Fibroblast of upper back skin (primary cell): Measurements from ENCODE around the gene PWWP2B.

ENCODE experiments used
- DNase-seq: peaks from one replicate; pipeline ENCODE4 v3.0.0-alpha.2; 2013

The PWWP2B gene

GRCh38 chr10:132395704-132396493 lies 1.1 kb upstream of the PWWP2B start:
- no peak for DNase-seq

- DNase-seq: peak; percentile 37
Observed at GRCh38 chr10:132396494-132397035, 435 bp upstream of the PWWP2B start.

GRCh38 chr10:132397671-132398565 lies 918 bp downstream of the PWWP2B start:
- DNase-seq: peak; percentile 36

- DNase-seq: no peak
Observed at GRCh38 chr10:132398566-132398991, 1.6 kb downstream of the PWWP2B start.

- no peak for DNase-seq
Observed at GRCh38 chr10:132399117-132400035, 2.4 kb downstream of the PWWP2B start.

GRCh38 chr10:132400041-132400546 lies 3.1 kb downstream of the PWWP2B start:
- no peak for DNase-seq

GRCh38 chr10:132400547-132401151 lies 3.6 kb downstream of the PWWP2B start:
- DNase-seq: no peak

GRCh38 chr10:132401401-132402118 lies 4.6 kb downstream of the PWWP2B start:
- DNase-seq: no peak

- DNase-seq: no peak
Observed at GRCh38 chr10:132402781-132403241, 5.8 kb downstream of the PWWP2B start.

GRCh38 chr10:132403511-132404168 lies 6.6 kb downstream of the PWWP2B start:
- DNase-seq: no peak

GRCh38 chr10:132404169-132404880 lies 7.3 kb downstream of the PWWP2B start:
- DNase-seq: no peak

GRCh38 chr10:132404911-132405462 lies 8.0 kb downstream of the PWWP2B start:
- DNase-seq: no peak

GRCh38 chr10:132405463-132405991 lies 8.5 kb downstream of the PWWP2B start:
- DNase-seq: no peak

- no peak for DNase-seq
Observed at GRCh38 chr10:132406181-132406580, 9.2 kb downstream of the PWWP2B start.

GRCh38 chr10:132406750-132407149 lies 9.8 kb downstream of the PWWP2B start:
- no peak for DNase-seq

- DNase-seq: no peak
Observed at GRCh38 chr10:132407243-132407746, 10.3 kb downstream of the PWWP2B start.

- no peak for DNase-seq
Observed at GRCh38 chr10:132407846-132408278, 10.9 kb downstream of the PWWP2B start.

- DNase-seq: no peak
Observed at GRCh38 chr10:132408367-132408781, 11.4 kb downstream of the PWWP2B start.
